DND-41 (cell line): ENCODE results near the gene ZMYM4.

Experiments used
- CTCF ChIP-seq: IDR thresholded peaks from 2 replicates; pipeline ENCODE4 v1.5.1; 2012; ENCODE audit warnings: borderline replicate concordance, low read length, moderate library complexity, mild to moderate bottlenecking; ENCODE audit not compliant: poor library complexity, severe bottlenecking; ENCODE audit errors: extremely low read depth
- EZH2 ChIP-seq: IDR thresholded peaks from 3 replicates; pipeline ENCODE4 v1.6.1; 2012; ENCODE audit warnings: borderline replicate concordance, low read depth, mild to moderate bottlenecking, moderate library complexity, low read length, inconsistent platforms; ENCODE audit not compliant: severe bottlenecking

- TF ChIP-seq CTCF = no peak
- no peak for TF ChIP-seq EZH2
Observed at GRCh38 chr1:35398739-35399138, 130.2 kb downstream of the ZMYM4 start.
